ENCODE data around the gene RTEL1.

- TF ChIP-seq, protein P1, sequence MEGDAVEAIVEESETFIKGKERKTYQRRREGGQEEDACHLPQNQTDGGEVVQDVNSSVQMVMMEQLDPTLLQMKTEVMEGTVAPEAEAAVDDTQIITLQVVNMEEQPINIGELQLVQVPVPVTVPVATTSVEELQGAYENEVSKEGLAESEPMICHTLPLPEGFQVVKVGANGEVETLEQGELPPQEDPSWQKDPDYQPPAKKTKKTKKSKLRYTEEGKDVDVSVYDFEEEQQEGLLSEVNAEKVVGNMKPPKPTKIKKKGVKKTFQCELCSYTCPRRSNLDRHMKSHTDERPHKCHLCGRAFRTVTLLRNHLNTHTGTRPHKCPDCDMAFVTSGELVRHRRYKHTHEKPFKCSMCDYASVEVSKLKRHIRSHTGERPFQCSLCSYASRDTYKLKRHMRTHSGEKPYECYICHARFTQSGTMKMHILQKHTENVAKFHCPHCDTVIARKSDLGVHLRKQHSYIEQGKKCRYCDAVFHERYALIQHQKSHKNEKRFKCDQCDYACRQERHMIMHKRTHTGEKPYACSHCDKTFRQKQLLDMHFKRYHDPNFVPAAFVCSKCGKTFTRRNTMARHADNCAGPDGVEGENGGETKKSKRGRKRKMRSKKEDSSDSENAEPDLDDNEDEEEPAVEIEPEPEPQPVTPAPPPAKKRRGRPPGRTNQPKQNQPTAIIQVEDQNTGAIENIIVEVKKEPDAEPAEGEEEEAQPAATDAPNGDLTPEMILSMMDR (IDR thresholded peaks at IDR 0.05) = no peak
- TF ChIP-seq POLR2A (IDR thresholded peaks at IDR 0.05) = no peak
Observed at GRCh38 chr20:63685269-63686026, 27.3 kb downstream of the RTEL1 start.
